Esophagus squamous epithelium (tissue), 4 donors: ENCODE results near the gene DNAJA2.
"Not testable (repeated sequence)": the region's sequence is repeated elsewhere in the genome, so short reads cannot be mapped to it uniquely, and the experiment has no call there.

ENCODE experiments used
- POLR2A ChIP-seq, 4 donors: fragments of 450-650 bp; IDR thresholded peaks; one replicate each; pipeline ENCODE4 v1.6.1; 2017; ENCODE audit warnings: antibody characterized with exemption in 4 of 4, mild to moderate bottlenecking in 4 of 4, moderate library complexity in 3 of 4
- TF ChIP-seq, protein P1 (sequence below), 6 experiments: fragments of 450-650 bp in 4 of 6; fragments of 200-600 bp in 2 of 6; sonication (generic) in 2 of 6; IDR thresholded peaks; one replicate each; pipeline ENCODE4 v1.5.1; 2016 to 2019; ENCODE audit warnings: antibody characterized with exemption in 6 of 6, mild to moderate bottlenecking in 4 of 6, moderate library complexity in 4 of 6

DNA sequence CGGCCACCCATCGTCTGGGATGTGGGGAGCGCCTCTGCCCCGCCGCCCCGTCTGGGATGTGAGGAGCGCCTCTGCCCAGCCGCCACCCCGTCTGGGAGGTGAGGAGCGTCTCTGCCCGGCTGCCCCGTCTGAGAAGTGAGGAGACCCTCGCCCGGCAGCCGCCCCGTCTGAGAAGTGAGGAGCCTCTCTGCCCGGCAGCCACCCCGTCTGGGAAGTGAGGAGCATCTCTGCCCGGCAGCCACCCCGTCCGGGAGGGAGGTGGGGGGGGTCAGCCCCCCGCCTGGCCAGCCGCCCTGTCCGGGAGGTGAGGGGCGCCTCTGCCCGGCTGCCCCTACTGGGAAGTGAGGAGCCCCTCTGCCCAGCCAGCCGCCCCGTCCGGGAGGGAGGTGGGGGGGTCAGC, 26.6 kb upstream of the DNAJA2 start:
- TF ChIP-seq, protein P1, sequence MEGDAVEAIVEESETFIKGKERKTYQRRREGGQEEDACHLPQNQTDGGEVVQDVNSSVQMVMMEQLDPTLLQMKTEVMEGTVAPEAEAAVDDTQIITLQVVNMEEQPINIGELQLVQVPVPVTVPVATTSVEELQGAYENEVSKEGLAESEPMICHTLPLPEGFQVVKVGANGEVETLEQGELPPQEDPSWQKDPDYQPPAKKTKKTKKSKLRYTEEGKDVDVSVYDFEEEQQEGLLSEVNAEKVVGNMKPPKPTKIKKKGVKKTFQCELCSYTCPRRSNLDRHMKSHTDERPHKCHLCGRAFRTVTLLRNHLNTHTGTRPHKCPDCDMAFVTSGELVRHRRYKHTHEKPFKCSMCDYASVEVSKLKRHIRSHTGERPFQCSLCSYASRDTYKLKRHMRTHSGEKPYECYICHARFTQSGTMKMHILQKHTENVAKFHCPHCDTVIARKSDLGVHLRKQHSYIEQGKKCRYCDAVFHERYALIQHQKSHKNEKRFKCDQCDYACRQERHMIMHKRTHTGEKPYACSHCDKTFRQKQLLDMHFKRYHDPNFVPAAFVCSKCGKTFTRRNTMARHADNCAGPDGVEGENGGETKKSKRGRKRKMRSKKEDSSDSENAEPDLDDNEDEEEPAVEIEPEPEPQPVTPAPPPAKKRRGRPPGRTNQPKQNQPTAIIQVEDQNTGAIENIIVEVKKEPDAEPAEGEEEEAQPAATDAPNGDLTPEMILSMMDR (IDR thresholded peaks at IDR 0.05) = not testable (repeated sequence)
- TF ChIP-seq POLR2A (IDR thresholded peaks at IDR 0.05) = not testable (repeated sequence)
